ENCODE data around the gene LAMC3.

Gene LAMC3

GRCh38 chr9:131085370-131086122, 76.6 kb downstream of the LAMC3 start:
- no peak overlapping the region for H3K4me3 ChIP-seq (replicated peaks; ENCODE audit: low read depth, low read length)
- TF ChIP-seq CTCF (IDR thresholded peaks at IDR 0.05; ENCODE audit: low read length, missing control alignments): no peak
- DNase-seq (ENCODE audit: low read depth): no peak

GRCh38 chr9:131087354-131087893, 78.5 kb downstream of the LAMC3 start:
- no peak overlapping the region for H3K4me3 ChIP-seq (replicated peaks; ENCODE audit: low read depth, low read length)
- DNase-seq (ENCODE audit: low read depth): no peak
- TF ChIP-seq CTCF (IDR thresholded peaks at IDR 0.05; ENCODE audit: low read length, missing control alignments): no peak

- no peak for DNase-seq (ENCODE audit: low read depth)
- no peak for TF ChIP-seq CTCF (IDR thresholded peaks at IDR 0.05; ENCODE audit: low read length, missing control alignments)
- H3K4me3 ChIP-seq (replicated peaks; ENCODE audit: low read depth, low read length): no peak overlapping the region
These were observed 81.2 kb downstream of the LAMC3 start for GRCh38 chr9:131090025-131090787.

GRCh38 chr9:131091352-131091992, 82.5 kb downstream of the LAMC3 start:
- no peak for DNase-seq (ENCODE audit: low read depth)
- H3K4me3 ChIP-seq (replicated peaks; ENCODE audit: low read depth, low read length): no peak overlapping the region
- TF ChIP-seq CTCF (IDR thresholded peaks at IDR 0.05; ENCODE audit: low read length, missing control alignments): no peak

- H3K4me3 ChIP-seq (replicated peaks; ENCODE audit: low read depth, low read length): no peak overlapping the region
- no peak for TF ChIP-seq CTCF (IDR thresholded peaks at IDR 0.05; ENCODE audit: low read length, missing control alignments)
- DNase-seq (ENCODE audit: low read depth): no peak
These were observed 83.1 kb downstream of the LAMC3 start for GRCh38 chr9:131092030-131092429.

- no peak overlapping the region for H3K4me3 ChIP-seq (replicated peaks; ENCODE audit: low read depth, low read length)
- no peak for DNase-seq (ENCODE audit: low read depth)
- no peak for TF ChIP-seq CTCF (IDR thresholded peaks at IDR 0.05; ENCODE audit: low read length, missing control alignments)
These were observed 83.8 kb downstream of the LAMC3 start for GRCh38 chr9:131092548-131093440.

All from fibroblast of pulmonary artery (primary cell).